ENCODE data around the gene CEL. TPM values are rescaled to one million over a fixed set of nuclear protein-coding genes. Genes with fewer than 3 reads are reported as not detected.
A peak's percentile ranks its signal among the peaks of the same experiment; 100 is the strongest.

Gene CEL
- total RNA-seq, 3 donors from 2014 or later: 0.29 to 0.98 (median 0.32) TPM

- Histone ChIP-seq H3K27ac (no peak overlapping the region), H3K36me3 (peaks cover 5% of the 10 kb centered on the region), H3K9me3 (no peaks in the 10 kb centered on the region), H3K4me1 (no peaks in the 10 kb centered on the region), H3K4me3 (no peak overlapping the region), H3K27me3 (no peaks in the 10 kb centered on the region)
- intact Hi-C loops (cut with DNase I; ENCODE audit: low total_unique reads): no loop called here
- DNase-seq (ENCODE audit: low spot score in 2 of 2): peak in 1 of 2 donors; percentile 78
- TF ChIP-seq POLR2AphosphoS5 (IDR thresholded peaks at IDR 0.05): no peak
These were observed 6.8 kb upstream of the CEL start for GRCh38 chr9:133054966-133055365.

DNA sequence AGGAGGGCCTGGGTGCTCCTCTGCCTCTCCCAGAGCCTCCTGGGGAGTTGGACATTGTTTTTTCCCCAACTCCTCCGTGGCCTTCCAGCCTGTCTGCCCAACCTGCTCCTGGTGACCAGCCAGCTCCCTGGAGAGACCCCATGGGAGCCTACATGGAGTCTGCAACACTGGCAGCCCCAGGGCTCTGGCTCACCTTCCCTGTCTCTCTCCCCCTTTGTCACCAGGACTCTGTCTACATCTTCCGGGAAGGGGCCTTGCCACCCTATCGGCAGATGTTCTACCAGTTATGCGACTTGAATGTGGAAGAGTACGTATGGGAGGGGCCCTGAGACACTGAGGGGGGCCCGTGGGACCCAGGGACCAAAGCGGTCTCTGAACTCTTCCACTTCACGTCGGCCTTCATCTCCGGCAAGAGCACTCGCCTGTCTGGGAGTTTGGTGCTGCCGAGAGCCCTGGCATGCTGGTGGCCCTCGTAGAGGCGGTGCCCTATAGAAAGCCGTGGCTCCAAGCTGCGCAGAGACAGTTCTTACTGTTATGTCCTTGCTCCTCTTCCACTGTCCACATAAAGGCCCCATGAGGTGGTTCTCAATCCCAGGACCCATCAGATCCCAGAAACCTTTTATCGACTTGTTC, 5.9 kb upstream of the CEL start:
- peaks cover 5% of the 10 kb centered on the region for H3K36me3 ChIP-seq
- H3K27me3 ChIP-seq: no peaks in the 10 kb centered on the region
- no peaks in the 10 kb centered on the region for H3K9me3 ChIP-seq
- intact Hi-C loops (cut with DNase I; ENCODE audit: low total_unique reads): no loop called here
- TF ChIP-seq POLR2A (IDR thresholded peaks at IDR 0.05): no peak
- TF ChIP-seq POLR2AphosphoS5 (IDR thresholded peaks at IDR 0.05): no peak
- TF ChIP-seq, protein P1, sequence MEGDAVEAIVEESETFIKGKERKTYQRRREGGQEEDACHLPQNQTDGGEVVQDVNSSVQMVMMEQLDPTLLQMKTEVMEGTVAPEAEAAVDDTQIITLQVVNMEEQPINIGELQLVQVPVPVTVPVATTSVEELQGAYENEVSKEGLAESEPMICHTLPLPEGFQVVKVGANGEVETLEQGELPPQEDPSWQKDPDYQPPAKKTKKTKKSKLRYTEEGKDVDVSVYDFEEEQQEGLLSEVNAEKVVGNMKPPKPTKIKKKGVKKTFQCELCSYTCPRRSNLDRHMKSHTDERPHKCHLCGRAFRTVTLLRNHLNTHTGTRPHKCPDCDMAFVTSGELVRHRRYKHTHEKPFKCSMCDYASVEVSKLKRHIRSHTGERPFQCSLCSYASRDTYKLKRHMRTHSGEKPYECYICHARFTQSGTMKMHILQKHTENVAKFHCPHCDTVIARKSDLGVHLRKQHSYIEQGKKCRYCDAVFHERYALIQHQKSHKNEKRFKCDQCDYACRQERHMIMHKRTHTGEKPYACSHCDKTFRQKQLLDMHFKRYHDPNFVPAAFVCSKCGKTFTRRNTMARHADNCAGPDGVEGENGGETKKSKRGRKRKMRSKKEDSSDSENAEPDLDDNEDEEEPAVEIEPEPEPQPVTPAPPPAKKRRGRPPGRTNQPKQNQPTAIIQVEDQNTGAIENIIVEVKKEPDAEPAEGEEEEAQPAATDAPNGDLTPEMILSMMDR (IDR thresholded peaks at IDR 0.05): no peak
- H3K4me1 ChIP-seq: no peaks in the 10 kb centered on the region
- H3K27ac ChIP-seq: no peak overlapping the region
- no peak for DNase-seq (ENCODE audit: low spot score in 2 of 2)
- no peak overlapping the region for H3K4me3 ChIP-seq

DNA sequence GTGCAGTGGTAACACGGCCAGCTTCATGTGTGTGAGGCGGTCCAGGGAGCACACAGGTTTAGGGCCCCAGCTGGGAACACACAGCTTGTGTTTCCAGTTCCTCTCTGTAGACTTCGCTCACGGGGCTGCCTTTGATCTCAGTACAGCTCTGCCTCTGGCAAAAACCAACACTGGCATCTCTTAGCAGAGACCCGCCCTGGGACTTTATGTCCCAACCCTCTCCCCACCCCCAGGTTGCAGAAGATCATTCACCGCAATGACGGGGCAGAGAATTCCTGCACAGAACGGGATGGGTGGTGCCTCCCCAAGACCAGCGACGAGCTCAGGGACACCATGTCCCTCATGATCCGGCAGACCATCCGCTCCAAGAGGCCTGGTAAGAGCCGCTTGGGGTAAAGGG, 5.2 kb upstream of the CEL start:
- no peaks in the 10 kb centered on the region for H3K27me3 ChIP-seq
- H3K36me3 ChIP-seq: peaks cover 3% of the 10 kb centered on the region
- intact Hi-C loops (cut with DNase I; ENCODE audit: low total_unique reads): no loop called here
- no peak overlapping the region for H3K4me3 ChIP-seq
- TF ChIP-seq, protein P1 (IDR thresholded peaks at IDR 0.05): no peak
- TF ChIP-seq POLR2AphosphoS5 (IDR thresholded peaks at IDR 0.05): no peak
- no peak for TF ChIP-seq POLR2A (IDR thresholded peaks at IDR 0.05)
- no peak for DNase-seq (ENCODE audit: low spot score in 2 of 2)
- H3K9me3 ChIP-seq: no peaks in the 10 kb centered on the region
- H3K27ac ChIP-seq: no peak overlapping the region
- H3K4me1 ChIP-seq: no peaks in the 10 kb centered on the region

GRCh38 chr9:133057006-133057405, 4.8 kb upstream of the CEL start:
- H3K4me1 ChIP-seq: no peaks in the 10 kb centered on the region
- H3K4me3 ChIP-seq: no peak overlapping the region
- TF ChIP-seq POLR2AphosphoS5 (IDR thresholded peaks at IDR 0.05) (no peak), POLR2A (IDR thresholded peaks at IDR 0.05) (no peak)
- TF ChIP-seq, protein P1 (IDR thresholded peaks at IDR 0.05): no peak
- no peak for DNase-seq (ENCODE audit: low spot score in 2 of 2)
- no peaks in the 10 kb centered on the region for H3K36me3 ChIP-seq
- H3K27ac ChIP-seq: no peak overlapping the region
- no peaks in the 10 kb centered on the region for H3K9me3 ChIP-seq
- intact Hi-C loops (cut with DNase I; ENCODE audit: low total_unique reads): no loop called here
- no peaks in the 10 kb centered on the region for H3K27me3 ChIP-seq

- no peak overlapping the region for H3K4me3 ChIP-seq
- H3K9me3 ChIP-seq: no peaks in the 10 kb centered on the region
- no peak for DNase-seq (ENCODE audit: low spot score in 2 of 2)
- H3K4me1 ChIP-seq: no peaks in the 10 kb centered on the region
- H3K27me3 ChIP-seq: no peaks in the 10 kb centered on the region
- intact Hi-C loops (cut with DNase I; ENCODE audit: low total_unique reads): no loop called here
- TF ChIP-seq, protein P1 (IDR thresholded peaks at IDR 0.05): no peak
- TF ChIP-seq POLR2AphosphoS5 (IDR thresholded peaks at IDR 0.05) (no peak), POLR2A (IDR thresholded peaks at IDR 0.05) (no peak)
- H3K27ac ChIP-seq: no peak overlapping the region
- H3K36me3 ChIP-seq: no peaks in the 10 kb centered on the region
These were observed 4.2 kb upstream of the CEL start for GRCh38 chr9:133057553-133057952.
